GM18909 (cell line): ENCODE measurements around the gene ALDH4A1.
"Not testable (repeated sequence)": the region's sequence is repeated elsewhere in the genome, so short reads cannot be mapped to it uniquely, and the experiment has no call there.

Source experiments
- ATAC-seq: cut with Tn5 transposase; IDR thresholded peaks from one replicate; pipeline ENCODE4 v1.9.1; 2021; ENCODE audit warnings: mild to moderate bottlenecking; ENCODE audit not compliant: unreplicated experiment, poor library complexity

Gene ALDH4A1

DNA sequence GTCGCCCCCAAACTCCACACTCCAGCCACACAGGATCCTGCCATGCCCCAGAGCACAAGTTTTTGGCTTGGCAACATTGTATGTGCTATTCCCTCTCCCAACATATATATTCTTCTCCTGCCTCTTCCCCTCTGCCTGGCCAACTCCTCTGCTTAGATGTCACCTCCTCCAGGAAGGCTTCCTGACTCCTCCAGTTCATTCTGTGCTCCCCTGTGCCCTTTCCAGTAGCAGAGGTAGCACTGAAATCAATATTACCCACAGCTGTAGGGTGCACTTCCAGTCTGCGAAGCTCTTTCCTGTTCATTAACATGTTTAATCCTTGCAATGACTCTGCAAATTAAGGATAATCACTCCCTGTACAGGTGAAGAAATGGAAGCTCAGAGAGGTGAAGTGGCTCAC lies 21.2 kb downstream of the ALDH4A1 start:
- ATAC-seq = no peak

DNA sequence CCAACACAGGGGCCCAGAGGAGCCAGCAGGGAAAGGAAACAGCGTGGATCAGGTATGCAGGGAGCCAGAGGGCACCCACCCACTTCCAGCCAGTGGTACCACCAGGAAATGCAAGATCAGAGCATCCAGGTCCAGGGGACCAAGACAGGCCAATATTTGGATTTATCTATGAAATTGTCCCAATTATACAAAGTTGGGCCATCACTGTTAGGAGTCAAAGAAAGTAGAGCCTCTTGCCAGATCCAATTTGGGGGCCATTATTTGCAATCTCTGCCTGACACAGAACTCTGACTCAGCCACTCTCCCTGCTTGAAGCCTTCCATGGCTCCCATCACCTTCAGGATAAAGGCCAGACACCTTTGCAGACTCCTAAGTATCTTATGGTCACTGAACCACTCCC lies 21.8 kb downstream of the ALDH4A1 start:
- ATAC-seq = no peak

DNA sequence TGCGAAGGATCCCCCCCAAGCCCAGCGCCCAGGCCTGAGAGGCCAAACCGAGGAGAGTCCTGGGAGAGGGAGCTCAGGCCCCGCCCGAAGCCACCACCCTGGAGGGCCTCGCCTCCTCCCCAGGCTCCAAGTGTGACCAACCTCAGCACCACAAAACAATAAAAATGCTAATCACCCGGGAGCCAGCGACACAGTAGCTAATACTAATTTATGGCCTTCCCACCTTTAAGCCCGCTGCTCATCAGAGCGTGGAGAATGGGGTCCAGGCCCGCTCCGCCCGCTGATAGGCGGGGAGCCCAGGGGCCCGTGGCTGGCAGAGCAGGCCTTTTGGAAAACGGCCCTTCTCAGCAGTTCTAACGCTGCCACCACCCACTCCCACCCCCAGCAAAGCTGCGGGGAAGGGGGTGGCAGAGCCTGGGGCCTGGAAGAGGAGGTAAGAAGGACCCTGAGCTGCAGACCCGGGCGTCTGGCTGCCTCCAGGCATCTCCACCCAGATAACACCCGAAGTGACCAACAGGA lies 22.5 kb downstream of the ALDH4A1 start:
- no peak for ATAC-seq

DNA sequence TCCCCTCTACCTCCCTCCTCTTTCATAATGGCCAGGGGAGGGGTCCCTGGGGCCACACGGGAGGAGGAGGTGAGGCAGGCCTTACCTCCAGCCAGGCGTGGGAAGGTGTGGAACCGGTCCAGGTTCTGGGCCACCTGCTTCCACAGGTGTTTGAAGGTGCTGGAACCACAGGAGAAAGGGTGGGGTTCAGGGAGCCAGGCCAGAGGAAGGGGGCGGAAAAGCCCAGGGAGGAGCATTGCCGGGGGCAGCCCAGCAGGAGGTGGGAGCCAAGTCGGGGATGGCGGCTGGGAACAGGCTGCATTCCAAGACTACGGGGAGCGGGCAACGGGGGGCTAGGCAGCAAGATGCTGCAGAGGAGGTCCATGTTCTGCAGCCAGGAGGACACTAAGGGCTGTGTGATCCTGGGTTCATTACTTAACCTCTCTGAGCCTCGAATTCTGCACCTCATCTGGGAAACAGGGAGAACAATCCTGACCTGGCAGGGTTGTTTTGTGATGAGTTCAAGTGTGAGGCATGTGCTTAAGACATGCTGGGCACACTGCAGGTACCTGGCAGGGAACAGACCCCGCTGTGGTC lies 23.1 kb downstream of the ALDH4A1 start:
- no peak for ATAC-seq

DNA sequence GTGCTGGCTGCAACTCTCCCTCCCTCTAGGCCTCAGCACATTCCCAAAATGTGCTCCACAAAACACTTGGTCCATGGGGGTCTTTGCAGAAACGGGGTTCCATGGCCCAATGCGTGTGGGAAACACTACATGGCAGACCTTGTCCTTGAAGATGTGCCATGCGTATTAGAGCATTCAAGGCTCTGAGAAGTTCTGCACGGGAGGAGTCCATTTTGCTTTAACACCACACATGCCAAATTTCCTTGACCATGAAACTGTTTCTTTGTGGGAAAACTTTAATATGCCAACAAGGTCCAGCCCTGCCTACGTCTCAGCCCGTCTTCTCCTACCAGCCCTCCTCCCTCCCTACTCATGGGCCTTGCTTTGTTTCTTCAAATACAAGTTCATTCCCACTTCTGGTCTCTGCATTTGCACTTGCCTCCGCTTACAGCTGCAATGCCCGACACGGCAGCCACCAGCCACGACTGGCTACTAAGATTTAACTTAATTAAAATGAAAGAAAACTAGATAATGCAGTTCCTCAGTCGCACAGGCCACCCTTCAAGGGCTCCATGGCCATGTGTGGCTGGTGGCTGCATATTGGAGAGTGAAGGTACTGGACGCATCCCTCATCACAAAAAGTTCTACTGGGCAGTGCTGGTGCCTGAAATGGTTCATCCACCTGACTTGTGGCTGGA lies 23.7 kb downstream of the ALDH4A1 start:
- no peak for ATAC-seq

DNA sequence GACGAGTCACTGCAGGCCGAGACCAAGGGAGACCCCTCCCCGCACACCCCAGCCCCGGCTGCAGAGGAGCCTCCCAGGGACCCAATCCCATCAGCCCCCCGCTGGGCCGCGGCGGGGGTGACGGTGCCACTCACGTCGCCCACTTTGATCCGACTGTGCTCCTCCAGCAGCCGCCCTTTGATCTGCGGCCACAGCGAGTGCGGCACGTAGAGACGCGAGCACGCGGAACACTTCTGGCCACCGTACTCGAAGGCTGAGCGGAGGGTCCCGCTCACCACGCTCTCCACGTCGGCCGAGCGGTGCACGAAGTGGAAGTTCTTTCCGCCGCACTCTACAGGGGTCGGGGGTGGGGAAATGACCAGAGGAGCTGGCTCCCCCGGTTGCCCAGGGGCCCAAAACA lies 25.1 kb downstream of the ALDH4A1 start:
- no peak for ATAC-seq

DNA sequence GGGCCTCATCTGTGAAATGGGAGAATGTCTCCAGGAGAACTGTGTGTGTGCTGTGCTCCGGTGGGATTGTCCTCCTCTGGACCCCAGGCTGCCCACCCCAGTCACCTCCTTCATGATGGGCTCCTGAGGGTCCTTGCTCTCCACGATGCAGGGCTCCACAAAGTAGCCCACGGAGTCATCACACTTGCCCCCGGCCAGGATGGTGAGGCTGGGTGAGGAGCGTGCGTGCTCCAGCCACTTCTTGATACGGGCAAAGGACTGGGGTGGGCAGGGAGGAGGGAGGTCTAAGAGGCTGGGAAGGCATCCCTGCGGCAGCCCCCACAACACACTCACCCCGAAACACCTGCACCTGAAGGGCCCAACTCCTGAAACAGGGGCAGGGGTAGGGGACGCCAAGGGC lies 26.1 kb downstream of the ALDH4A1 start:
- no peak for ATAC-seq

DNA sequence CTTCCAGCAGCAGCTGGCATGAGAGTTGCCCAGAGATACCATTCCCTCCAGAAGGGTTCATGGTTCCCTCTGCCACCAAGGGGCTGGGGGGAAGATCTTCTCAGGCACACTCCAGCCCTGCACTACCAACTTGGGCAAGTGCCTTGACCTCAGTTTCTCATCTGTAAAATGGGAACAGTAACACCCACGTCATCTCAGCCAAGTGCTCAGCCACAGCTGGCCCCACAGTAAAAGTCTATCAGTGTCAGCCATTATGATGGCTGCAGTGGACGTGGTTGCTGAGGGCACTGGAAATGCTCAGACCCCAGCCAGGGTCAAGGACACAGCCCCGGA lies 26.6 kb downstream of the ALDH4A1 start:
- ATAC-seq = no peak

DNA sequence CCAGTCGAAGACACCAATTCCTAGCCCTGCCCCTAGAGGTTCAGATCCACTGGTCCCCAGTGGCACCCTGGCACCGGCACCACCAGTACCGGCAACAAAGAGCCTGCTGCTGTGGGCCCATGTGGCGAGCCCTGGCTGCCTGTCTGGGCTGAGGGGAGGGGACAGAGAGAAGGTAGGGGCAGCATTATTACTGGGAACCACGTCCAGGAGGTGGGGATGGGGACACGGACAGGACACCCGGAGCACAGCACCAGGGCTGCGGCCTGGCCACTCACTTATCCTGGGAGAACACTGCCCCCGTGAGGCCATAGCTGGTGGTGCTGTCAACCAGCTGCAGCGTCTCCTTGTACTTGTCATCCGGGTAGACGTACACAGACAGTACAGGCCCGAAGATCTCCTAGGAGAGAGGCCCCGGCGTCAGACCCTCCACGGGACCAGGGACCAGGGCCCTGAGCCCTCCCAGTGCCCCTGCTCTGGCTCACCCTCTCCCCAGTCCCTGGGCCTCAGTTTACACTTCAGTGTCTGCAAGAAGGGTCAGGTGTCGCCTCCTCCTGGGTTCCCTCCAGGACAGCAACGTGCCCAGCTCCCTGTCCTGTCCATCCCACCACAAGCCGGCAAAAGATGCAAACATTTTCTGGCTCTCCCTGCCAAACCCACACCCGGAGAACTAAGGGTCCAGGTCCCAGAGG lies 27.1 kb downstream of the ALDH4A1 start:
- no peak for ATAC-seq

DNA sequence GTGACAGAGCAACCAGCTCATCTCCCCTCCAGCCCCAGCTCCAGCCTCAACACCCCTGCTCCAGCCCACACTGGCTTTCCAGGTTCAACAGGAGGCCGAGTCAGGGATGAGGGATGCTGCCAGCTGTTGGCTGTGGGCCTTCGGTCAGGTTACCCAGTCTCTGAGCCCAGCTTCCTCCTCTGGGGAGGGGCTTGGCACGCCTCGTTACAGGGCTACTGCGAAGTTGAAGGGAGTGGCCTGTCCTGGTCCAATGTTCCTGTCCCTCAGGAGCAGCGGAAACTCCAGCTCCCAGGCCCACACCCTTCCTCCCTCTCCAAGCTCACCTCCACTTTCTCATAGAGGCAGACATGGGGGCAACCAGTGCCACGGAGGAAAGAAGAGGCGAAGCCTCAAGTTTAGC lies 27.8 kb downstream of the ALDH4A1 start:
- ATAC-seq = no peak

DNA sequence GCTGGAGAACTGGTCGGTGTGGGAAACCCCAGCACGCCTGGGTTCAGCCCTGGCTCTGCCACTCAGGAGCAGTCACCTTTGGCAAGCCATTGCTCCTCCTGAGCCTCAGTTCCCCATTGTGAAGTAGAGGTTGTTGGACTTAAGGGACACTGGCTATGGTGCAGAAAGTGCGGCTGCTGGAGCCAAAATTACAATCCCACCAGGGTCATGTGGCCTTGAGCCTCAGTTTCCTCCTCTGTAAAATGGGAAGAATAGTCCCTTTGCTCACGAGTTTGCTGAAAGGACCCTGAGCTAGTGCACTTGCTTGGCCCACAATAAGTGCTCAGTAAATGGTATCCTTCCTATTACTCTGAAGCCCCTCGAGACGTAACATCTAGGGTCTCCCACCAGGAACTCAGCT lies 28.3 kb downstream of the ALDH4A1 start:
- ATAC-seq = no peak

DNA sequence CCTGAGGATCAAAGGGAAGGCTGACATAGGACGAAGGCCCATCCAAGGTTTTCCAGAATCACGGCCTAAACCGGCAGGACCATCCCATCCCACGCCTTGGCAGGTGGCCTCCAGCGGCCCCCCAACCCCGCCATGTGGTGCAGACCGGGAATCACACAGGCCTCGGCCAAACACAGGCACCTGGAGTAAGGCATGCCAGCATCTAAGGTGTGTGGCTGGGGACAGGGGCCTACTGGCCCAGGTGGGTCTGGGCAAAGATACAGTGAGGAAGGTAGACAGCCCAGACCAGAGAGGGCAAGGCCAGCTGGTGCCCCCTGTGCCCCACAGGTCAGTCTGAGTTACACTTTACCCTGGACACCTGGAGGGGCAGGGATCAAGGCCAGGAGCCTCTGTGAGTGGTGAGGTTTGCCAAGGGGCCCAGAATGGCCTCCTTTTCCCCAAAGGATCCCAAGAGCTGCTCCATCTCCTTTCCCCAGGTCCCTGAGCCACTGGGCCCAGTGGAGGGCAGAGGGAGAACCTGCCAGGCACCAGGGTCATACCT lies 30.2 kb downstream of the ALDH4A1 start:
- no peak for ATAC-seq

DNA sequence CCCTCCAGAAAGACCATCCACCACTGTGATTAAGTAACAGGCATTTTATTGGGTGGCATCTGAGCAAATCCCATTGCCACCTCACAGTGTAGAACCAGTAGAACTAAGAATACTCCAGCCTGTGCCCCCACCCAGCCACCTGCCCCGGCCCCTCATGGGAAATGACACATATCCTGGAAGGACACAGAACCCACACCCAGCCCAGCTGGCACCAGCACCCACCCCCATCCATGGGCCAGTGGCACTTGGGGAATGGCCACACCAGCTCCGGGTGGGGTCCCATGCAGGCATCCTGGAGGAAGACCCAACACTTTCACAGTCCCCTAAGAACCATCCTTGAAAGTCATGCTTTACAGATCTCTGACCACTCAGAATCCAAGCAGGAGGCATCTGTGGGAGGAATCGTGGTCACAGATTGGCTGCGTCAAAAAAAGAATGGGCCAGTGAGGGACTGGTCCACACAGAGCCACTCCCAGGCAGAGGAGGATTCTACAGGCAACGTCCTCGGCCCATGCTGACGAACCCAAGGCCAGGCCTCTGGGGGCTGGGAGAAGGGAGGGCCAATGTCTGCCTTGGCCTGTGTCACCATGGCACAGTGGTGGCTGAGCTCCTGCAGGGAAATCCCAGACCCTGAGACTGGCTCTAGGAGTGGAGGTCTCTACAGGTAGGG lies 30.8 kb downstream of the ALDH4A1 start:
- no peak for ATAC-seq

DNA sequence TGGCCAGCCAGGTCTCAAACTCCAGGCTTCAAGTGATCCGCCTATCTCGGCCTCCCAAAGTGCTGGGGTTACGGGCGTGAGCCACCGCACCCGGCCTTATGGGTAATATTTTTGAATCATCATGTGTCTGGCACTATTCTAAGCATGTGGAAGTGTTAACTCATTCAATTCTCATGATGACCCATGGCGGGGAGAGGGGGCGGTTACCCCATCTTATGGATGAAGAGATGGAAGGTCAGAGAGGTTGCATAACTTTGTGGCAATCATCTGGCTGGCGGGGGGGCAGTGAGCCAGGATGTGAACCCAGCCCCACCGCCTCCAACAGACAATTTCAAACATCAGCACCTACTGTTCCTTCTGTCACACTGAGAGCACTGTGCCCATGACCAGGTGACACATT lies 31.4 kb downstream of the ALDH4A1 start:
- ATAC-seq = no peak

DNA sequence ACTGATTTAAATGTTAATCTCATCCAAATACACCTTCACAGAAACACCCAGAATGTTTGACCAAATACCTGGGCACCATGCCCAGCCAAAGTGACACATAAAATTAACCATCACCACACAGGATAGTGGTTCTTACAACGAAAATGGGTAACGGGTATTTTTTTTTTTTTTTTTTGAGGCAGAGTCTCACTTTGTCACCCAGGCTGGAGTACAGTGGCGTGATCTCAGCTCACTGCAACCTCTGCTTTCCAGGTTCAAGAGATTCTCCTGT lies 31.8 kb downstream of the ALDH4A1 start:
- ATAC-seq = not testable (repeated sequence)

DNA sequence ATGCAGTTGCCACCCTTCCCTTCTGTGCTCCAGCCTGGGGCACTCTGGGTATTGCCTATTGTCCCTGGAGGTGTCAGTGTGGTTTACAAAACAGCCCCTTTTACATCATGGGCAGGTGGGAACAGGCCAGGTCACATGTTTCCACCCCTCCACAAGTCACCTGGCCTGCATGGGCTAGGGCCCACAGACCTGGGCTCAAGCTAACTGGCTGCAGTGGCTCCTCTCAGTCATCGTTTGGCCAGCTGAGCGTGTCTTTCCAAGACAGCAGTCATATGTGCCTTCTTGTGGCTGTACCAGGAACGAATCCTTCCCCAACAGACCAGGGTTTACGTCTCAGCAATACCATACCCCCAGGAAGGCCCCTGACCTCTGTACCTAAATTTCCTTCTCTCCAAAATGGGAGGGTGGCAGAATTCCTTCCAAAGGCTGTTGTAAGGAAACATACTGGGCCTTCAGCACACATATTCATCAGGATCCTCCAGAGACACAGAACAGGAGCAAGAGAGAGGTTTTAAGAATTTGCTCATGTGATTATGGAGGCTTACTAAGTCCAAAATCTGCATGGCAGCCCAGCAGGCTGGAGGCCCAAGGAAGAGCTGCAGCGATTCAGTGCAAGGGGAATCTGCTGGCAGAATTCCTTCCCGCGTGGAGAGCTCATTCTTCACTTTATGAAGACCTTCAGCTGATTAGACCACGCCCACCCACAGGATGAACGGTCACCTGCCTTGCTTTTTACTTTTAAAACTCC lies 32.3 kb downstream of the ALDH4A1 start:
- ATAC-seq = no peak

DNA sequence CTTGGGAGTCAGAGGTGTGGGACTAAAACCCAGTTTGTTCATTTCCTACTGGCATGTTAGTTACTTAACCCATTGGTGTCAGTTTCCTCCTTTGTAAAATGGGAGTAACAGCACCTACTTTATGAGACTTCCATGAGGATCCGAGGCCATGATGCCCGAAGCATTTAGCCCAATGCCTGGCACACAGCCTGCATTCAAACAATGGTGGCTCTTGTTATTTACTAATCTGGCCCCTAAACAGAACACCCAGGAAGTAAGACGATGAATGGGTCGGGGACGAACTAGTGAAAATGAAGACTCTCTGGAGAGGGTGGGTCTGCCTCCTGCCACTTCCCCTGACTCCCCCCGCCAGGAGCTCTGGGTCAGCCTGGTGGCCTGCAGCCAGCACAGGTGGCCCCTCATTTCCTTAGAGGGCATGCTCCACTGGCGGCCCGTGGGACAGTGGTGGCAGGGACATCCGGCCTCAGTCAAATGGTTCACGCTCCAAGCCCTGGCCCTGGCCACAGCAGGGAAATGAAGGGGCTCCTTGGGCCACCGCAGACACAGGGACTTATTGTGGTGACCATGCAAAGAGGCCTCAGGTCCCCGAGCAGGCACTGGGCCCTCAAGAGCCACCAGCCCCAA lies 33.4 kb downstream of the ALDH4A1 start:
- ATAC-seq = no peak

DNA sequence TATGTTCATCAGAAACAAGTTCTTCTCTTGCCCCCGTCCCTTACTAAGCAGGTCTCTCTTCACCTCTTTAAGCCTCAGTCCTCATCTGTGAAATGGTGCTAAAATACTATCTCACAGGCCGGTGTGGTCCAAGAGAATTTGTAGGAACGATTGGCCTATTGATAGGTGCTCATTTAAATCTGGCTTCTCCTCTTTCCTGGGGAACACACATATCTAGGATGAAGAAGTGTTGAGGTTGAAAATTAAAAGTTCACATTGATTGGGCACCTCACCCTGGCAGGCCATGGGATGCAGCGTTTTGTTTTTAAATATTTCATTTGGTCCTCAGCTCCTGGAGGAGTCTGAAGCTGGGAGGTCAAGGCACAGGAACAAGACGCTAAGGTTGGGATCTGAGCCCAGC lies 34.0 kb downstream of the ALDH4A1 start:
- no peak for ATAC-seq

DNA sequence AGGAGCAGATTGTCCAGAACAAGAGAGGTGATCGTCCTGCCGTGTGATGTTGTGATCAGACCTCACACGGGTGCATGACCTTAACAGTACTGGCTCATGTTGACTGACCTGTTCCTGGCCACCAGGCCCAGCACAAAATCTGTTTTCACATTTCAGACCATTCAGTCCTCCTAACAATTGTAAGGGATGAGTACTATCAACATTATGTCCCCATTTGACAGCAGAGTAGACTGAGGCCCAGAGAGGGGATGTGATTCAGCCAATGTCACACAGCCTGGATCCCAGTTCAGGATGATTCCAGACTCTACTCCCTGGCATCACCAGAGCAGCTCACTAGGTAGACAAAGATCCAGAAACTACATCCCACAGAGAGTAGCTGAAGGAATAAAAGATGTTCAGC lies 35.5 kb downstream of the ALDH4A1 start:
- ATAC-seq = no peak

DNA sequence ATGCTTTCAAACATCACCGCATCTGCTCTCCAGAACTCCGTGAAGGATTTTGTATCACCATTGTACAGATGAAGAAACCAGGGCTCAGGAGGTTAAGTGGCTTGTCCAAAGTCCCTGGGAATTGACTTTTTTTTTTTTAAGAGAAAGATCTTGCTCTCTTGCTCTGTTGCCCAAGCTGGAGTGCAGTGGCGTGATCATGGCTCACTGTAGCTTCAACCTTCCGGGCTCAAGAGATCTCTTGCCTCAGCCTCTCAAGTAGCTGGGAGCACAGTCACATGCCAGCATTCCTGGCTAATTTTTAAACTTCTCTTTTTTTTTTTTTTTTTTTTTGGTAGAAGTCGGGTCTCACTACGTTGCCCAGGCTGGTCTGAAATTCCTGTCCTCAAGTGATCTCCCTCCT lies 36.0 kb downstream of the ALDH4A1 start:
- no peak for ATAC-seq
